D341Med (cell line): ENCODE data around the gene TUBG2.

Experiments used
- DNase-seq: peaks from one replicate; pipeline ENCODE4 v3.0.0; 2012; ENCODE audit warnings: low spot score

The TUBG2 gene

DNA sequence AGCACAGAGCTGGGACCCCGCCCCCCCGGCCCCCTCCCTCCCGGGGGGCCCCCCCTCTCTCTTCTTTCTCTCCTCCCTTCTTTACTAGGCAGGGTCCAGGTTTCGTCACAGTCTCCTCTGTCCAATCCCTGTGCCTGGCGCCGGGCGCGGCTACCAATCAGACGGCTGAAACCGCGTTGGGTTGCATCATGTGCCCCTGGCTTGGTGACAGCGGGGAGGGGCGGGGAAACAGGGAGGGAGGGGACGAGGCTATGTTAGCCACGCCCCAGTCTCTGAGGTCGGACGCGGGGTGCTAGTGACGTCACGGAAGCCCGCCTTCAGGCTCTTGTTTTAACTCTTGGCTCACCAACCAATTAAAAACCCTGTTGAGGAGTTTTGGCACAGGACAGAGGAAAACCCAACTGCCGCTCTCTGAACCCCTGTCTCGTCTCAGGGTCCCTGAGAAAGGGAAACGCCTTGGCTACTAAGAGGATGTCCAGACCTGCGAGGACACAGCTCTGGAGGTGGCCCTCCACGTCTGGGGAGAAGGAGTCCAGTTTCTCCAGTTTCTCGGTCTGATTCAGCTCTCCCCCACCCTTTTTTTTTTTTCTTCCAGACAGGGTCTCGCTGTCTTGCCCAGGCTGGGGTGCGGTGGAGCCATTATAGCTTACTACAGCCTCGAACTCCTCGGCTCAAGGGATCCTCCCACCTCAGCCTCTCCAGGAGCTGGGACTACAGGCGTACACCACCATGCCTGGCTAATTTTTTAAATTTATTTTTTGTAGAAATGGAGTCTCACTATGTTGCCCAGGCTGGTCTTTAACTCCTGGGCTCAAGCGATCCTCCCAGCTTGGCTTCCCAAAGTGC is 18.2 kb downstream of the TUBG2 start:
- DNase-seq: peak; percentile 99

DNA sequence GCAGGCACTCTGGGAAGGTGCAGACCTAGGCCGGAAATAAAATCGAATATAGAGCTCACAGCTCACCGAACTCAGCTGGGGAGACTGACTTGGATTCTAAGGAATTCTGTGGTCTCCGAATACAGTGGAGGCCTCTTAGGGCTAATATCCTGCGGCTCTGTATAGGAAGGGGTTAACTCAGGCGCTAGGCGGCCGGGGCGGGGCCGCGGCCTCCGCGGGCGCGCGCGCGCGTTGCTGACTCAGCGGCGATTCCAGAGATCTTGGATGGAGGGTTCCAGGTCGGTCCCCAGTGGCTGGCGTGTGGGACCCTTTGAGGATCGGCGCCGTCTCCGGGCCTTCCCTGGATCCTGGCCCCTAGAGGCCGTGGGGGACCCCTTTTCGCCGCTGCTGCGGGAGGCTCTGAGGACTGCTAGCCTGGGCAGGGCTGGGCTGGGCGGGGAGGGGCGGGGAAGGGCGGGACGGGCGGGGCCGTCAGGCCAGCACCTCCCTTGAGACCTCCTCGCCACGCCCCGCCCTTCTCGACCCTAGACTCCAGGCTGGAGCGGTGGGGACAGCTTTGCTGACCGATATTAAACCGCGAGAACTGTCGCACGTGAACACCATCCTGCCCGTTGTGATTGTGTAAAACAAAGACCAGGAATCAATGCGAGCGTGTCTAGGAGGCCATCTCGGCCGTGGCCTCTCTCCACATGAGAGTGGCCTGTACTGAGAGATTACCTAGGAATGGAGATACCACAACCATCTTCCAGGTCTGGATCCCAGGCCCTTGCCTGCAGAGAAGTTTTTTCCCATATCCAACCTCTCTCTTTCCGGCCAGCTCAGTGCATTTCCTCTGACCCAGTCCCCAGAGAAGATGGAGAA is 19.1 kb downstream of the TUBG2 start:
- DNase-seq: peak; percentile 96

DNA sequence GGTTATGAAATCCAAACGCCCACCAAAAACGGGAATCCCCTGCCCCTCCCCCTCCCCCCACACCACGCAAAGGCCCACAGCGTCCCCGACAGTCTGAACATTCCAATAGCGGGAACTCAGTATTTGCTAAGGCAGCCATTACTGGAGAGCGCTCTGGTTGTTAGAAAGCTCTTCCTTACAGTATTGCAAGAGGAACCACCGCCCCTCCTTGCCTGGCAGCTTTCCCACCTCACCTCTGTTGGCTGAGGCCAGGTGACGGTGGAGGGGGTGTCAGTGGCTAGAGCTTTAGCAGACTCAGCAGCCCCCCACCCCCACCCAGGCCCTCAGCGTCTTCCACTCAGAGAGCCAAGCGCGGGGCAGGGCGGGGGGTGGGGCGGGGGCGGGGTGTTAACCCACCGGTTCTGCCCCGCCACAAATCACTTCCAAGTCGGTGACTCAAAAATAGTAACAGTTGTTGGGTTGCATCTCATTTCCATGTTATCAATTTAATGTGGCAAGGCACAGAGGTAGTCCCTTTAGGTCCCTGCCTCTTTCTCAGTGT is 19.9 kb downstream of the TUBG2 start:
- no peak for DNase-seq

DNA sequence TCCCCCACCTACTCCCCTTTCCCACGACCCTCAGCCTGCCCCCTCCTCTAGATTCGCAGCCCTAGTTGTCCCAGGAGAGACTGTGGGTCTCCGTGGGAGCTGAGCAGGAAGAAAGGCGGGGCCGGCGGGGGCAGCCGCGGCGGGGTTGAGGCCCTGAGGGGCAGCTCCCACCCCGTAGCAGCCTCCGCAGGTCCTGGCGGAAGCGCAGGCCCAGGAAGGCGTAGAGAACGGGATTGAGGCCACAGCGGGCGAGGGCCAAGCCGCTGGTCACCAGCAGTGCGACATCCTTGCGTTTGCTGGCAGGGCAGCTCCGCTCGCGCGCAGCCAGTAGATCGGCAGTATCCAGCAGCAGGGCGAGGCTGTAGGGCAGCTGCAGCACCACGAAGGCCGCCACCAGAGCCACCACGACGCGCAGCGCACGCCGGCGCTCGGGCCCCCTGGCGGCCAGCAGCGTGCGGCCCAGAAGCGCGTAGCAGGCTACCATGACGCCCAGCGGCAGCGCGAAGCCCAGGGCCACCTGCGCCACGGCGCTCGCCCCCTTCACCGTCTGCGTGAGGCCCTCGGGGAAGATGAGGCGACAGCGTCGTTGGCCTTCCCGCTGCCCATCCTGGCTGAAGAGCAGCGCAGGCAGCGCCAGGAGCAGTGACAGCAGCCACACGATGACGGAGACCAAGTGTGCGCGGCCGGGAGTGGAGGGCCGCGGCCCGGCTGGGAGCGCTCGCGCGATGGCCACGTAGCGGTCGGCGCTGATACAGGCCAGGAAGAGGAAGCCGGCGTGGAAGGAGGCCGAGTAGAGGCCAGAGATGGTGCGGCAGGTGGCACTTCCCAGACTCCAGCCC is 20.6 kb downstream of the TUBG2 start:
- no peak for DNase-seq

DNA sequence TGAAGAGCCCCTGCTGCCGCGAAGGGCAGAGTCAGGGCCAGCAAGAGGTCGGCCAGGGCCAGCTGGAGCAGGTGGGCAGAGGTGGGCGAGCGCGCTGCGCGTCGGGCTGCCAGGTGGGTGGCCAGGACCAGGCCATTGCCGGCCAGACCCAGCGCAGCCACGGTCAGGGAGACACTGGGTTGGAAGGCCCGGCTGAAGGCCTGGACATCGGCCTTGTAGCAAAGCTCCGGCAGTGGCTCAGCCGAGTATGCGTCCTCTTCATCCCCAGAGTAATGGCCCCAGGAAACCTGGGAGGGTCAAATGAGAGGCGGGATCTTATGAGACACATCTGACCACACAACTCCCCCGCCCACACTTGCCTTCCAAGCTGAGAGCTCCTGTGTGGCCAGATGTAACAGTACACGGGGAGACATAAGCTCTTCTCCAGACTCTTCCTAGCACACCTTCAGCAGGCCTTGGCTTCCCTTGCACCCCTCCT is 21.3 kb downstream of the TUBG2 start:
- no peak for DNase-seq

DNA sequence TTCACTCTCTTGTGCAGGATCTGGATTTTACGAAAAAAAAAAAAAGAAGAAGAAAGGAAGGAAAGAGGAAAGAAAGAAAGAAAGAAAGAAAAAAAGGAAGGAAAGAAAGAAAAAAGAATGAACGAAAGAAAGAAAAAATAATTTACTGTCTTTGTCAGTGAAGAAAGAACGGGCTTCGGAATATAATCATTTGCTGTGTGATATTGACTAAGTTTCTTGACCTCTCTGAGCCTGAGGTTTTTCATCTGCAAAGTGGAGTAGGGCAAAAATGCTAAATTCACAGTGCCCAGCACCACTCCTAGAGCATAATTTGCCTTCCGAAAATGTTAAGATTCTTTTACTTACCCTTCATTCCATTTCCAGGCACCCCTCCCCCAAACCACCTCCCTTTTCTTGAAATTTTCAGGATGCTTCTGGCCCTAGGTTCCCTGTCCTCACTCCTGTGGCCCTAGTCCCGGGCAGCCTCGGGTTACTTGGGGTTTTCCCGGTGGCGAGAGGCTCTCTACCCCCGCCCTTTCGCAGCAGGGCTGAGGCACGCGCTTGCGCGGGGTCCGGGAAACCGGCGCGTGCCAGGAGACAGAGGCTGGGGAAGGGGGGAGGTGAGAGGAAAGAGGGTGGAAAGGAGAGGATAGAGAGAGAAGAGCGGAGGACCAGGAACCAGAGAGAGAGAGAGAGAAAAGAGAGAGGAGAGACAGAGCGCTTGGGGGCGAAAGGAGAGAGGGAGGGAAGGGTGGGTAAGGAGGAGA is 23.1 kb downstream of the TUBG2 start, which contains the start of gene CNTNAP1:
Gene CNTNAP1 (plus strand): TSS at position 556 of the 746 bp plus-strand sequence. CDS start 299 bp downstream, outside the sequence.
- peak; percentile 85 for DNase-seq

DNA sequence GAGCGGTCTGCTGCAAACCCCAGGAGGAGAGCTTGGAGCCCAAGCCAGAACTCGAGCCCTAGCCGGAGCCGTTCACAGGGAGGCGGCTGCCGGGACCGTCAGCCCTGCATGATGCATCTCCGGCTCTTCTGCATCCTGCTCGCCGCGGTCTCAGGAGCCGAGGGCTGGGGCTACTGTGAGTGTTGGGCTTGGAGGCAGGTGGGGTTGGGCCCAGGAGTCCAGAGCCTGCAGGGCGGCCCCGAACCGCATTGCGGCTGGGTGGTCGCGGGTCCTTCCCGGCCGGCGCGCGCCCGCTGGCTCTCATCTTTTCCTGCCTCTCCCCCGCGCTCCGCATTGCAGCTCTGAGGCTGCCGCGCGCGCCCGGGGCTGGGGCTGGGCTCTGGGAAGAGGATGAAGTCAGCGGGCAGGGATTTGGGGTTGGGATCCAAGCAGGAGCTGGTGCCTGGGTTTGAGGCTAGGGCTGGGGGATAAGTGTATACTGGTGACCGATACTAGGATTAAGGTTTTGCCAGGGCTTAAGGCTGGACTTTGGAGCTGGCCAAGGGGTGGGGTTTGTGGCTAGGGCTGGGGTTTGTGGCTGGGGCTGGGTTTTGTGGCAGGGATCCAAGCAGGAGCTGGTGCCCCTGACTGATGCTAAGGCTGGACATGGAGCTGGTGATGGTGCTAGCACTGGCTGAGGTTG is 23.8 kb downstream of the TUBG2 start:
- peak; percentile 84 for DNase-seq

DNA sequence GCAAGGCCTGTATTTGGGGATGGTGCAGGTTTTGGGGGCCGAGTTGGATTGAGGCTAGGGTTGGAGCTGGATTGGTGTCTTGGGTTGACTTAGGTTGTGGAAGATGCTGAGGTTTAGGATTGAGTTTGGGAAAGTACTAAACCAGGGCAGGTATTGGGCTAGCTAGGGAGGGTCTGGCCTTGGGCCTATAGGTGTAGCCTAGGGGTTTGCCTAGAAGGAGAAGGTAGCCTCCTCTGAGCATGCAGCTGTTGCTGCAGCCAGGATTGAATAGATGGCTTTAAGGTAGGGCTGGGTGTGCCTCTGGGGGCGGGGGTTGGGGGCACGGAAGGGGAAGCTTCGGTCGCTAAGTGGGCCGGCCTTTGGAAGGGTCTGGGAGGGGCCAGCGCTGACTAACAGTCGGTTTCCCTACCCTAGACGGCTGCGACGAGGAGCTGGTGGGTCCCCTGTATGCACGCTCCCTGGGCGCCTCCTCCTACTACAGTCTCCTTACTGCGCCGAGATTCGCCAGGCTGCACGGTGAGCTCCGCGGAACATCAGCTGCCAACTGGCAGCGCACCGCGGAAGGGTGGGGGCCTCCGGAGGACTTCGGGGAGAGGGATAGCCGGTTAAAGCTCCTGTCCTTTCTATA is 24.4 kb downstream of the TUBG2 start:
- no peak for DNase-seq

DNA sequence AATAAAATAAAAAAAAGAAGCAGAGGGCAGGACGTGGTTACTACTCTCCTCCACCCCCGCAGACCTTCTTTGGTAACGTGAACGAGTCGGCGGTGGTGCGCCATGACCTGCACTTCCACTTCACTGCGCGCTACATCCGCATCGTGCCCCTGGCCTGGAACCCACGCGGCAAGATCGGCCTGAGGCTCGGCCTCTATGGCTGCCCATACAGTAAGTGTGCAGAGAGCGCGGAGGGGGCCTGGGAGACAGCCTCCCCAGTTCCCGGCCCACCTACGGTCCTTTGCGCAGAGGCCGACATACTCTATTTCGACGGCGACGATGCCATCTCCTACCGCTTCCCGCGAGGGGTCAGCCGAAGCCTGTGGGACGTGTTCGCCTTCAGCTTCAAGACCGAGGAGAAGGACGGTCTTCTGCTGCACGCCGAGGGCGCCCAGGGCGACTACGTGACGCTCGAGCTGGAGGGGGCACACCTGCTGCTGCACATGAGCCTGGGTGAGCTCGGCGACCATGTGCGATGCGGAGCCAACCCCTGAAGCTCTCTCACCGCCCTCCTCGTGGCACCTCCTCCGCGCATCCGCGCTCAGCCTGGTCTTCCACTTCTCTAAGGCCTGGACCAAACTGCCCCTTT is 26.0 kb downstream of the TUBG2 start:
- DNase-seq: no peak

DNA sequence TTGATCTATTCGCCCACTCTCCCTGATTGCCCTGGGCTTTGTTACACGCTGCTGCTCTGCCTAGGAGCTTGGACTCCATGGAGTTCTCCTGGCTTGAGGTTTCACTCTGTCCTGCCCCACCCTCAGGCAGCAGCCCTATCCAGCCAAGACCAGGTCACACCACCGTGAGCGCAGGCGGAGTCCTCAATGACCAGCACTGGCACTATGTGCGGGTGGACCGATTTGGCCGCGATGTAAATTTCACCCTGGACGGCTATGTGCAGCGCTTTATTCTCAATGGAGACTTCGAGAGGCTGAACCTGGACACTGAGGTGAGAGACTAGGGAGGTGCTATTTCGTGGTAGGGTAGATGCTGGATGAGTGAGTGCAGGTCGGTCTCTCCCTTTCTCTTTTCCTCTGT is 26.7 kb downstream of the TUBG2 start:
- no peak for DNase-seq

DNA sequence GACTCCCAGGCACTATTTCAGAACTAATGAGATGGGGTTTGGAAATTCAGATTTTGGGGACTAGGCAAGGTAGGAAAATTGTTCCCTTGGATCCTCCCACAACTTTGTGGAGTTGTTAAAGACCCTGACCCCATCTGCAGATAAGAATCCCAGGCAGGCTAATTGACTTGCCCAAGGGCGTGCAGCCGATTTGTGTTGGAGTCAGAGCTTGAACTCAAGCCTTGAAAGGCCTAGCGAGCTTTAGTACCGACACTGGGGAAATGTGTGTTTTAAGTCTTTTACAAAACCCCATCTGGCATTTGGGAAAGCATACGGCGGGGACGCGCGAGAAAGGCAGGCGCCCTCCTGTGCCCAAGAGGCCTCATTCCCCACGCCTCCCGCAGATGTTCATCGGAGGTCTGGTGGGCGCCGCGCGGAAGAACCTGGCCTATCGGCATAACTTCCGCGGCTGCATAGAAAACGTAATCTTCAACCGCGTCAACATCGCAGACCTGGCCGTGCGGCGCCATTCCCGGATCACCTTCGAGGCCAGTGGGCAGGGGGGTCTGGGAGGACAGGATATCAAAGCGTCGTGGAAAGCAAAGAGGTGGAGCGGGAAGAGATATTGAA is 27.5 kb downstream of the TUBG2 start:
- DNase-seq: no peak

DNA sequence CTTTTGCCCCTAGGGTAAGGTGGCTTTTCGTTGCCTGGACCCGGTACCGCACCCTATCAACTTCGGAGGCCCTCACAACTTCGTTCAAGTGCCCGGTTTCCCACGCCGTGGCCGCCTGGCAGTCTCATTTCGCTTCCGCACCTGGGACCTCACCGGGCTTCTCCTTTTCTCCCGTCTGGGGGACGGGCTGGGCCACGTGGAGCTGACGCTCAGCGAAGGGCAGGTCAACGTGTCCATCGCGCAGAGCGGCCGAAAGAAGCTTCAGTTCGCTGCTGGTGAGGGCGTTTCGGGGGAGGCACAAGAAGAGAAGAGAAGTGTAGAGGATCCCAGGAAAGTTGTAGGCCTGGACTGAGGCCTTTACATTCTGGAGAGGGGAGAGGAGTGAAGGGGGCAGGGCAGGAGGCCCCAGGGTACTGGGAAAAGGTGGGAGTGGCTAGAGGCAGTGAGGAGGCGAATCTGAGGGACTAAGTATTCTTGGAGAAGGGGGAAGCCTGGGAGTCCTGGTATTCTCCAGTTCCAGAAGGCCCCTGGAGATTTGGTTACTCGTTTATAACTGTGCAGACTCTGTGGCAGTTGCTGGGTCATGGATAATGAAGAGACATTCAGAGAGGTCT is 28.7 kb downstream of the TUBG2 start:
- DNase-seq: no peak

DNA sequence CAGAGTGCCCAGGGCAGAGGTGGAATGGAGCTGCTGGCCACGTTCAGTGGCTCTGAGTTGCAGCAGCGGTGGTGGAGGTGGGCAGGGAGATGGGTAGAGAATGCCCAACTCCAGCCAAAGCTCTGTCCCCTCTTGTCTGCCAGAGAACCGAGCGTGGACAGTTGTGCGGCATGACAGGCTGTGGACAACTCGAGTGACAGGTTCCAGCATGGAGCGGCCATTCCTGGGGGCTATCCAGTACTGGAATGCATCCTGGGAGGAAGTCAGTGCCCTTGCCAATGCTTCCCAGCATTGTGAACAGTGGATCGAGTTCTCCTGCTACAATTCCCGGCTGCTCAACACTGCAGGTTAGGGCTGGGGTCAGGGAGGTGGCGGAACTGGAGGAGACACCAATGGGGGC is 31.5 kb downstream of the TUBG2 start:
- DNase-seq: no peak

DNA sequence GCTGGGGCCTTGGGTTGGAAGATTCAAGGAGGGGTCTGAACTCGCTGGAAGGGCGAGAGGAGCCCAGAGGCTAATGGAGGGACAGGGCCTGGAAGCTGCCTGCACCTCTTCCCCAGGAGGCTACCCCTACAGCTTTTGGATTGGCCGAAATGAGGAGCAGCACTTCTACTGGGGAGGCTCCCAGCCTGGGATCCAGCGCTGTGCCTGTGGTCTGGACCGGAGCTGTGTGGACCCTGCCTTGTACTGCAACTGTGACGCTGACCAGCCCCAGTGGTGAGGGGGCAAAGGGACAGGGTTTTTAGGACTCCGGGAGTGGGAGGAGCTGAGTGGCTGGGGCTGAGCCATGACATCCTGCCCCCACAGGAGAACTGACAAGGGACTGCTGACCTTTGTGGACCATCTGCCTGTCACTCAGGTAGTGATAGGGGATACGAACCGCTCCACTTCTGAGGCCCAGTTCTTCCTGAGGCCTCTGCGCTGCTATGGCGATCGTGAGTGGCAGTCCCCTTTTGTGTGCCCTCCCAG is 32.0 kb downstream of the TUBG2 start:
- DNase-seq: no peak

DNA sequence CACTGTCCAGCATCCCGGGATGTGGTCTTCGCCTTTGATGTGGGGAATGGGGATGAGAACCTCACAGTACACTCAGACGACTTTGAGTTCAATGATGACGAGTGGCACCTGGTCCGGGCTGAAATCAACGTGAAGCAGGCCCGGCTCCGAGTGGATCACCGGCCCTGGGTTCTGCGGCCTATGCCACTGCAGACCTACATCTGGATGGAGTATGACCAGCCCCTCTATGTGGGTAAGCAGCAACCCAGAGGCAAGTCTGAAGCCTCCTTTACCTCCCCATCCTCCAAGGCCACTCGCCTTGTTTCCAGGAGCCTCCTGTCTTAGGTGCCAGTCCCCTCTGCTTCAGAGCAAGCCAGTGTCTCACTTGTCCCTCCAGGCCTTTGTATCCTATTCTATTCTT is 33.4 kb downstream of the TUBG2 start:
- DNase-seq: no peak

DNA sequence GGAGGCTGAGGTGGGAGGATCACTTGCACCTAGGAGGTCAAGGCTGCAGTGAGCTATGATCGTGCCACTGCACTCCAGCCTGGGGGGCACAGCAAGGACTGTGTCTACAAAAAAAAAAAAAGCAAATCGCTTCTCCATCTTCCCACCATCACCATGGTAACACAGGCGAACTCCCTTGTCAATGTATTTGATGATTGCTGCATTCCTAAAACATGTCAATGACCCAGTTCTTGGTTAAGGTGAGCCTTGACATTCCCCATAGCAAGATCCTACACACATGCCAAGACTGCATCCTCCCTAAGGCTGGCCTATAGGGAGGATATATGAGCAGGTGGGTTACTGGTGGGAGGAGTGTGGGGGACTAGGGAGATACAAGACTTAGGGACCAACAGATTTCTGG is 35.4 kb downstream of the TUBG2 start:
- DNase-seq: no peak

DNA sequence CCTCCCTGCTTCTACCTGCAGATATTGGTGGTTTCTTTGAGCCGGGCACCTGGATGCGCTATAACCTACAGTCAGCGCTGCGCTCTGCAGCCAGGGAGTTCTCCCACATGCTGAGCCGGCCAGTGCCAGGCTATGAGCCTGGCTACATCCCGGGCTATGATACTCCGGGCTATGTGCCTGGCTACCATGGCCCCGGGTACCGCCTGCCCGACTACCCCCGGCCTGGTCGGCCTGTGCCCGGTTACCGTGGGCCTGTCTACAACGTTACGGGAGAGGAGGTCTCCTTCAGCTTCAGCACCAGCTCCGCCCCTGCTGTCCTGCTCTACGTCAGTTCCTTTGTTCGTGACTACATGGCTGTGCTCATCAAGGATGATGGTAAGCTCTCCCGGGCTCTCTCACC is 36.4 kb downstream of the TUBG2 start:
- peak; percentile 42 for DNase-seq

DNA sequence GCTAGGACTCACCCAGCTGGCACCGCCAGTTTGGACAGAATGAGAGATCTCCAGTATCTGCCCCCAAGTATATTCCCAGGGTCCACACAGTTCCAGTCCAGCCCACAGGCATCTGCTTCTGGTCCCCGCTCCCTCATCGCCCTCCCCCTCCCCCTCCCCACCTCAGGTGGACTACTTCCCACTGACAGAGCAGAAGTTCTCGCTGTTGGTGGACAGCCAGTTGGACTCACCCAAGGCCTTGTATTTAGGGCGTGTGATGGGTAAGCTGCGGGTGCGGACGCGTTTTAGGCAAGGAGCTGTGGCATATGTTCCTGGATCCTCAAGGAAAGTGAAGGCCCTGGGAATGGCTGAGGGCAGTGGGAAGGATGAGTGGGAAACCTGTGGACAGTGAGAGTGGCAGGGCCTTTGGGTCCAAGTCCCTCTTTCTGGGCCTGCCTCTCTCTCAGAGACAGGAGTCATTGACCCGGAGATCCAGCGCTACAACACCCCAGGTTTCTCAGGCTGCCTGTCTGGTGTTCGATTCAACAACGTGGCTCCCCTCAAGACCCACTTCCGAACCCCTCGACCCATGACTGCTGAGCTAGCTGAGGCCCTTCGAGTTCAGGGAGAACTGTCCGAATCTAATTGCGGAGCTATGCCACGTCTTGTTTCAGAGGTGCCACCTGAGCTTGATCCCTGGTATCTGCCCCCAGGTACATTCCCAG is 38.2 kb downstream of the TUBG2 start:
- DNase-seq: peak; percentile 22
